Measurements from ENCODE around the gene MMD.

GRCh38 chr17:55426851-55427586, 5.4 kb upstream of the MMD start:
- no peak for TF ChIP-seq CTCF (IDR thresholded peaks at IDR 0.05 in 4 of 5, conservative IDR thresholded peaks at IDR 0.05 in 1 of 5)
- no peak for TF ChIP-seq POLR2A (IDR thresholded peaks at IDR 0.05)
